ENCODE data around the gene TBX18. TPM values are rescaled to one million over a fixed set of nuclear protein-coding genes. Genes with fewer than 3 reads are reported as not detected.

The TBX18 gene
- total and polyA plus RNA-seq, 9 of the 15 experiments (the other 6 are each of a cell fraction or from before 2014, with no cell fraction given) = 4.0 to 36.1 (median 20.7) TPM

DNA sequence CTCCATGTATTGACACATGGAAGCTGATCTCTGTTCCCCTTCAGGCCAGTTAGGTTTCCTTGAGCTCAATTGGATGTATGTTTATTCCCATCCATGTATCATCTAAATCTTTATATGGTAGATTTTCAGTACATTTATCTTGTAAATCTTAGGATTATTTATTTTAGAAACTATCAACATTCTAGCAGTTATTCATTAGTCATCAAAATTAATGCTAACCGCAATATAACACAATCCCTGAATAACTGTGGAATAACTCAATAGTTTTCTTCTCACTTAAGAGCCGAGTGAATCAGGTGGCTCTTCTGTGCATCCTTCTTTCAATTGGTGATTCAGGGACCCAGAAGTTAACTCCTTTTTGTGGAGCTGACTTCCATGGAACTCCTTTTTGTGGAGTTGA, 15.5 kb upstream of the TBX18 start:
- ChIA-PET POLR2A (no interaction called here), CTCF (ENCODE audit: low intra/inter-chr PET ratio) (no interaction called here)
- Histone ChIP-seq H3K9me3 (replicated peaks; ENCODE audit: control insufficient read depth, insufficient read depth, low read depth, low read length) (no peaks in the 10 kb centered on the region), H3K4me3 (no peak overlapping the region), H3K36me3 (ENCODE audit: control insufficient read depth, insufficient read depth, low read length) (no peaks in the 10 kb centered on the region), H2AFZ (ENCODE audit: low read depth, low read length) (no peak overlapping the region), H3K27ac (ENCODE audit: extremely low read depth, low read depth, low read length) (no peak overlapping the region), H3K27me3 (ENCODE audit: control insufficient read depth in 2 of 2, insufficient read depth in 2 of 2, low read length in 2 of 2) (peaks cover 0 to 9% of the 10 kb centered on the region in 2 experiments; a peak in 2 of 5 replicates), H3K9me1 (ENCODE audit: control insufficient read depth, insufficient read depth, low read length) (no peaks in the 10 kb centered on the region), H3K4me1 (replicated peaks in 1 of 2; ENCODE audit: control insufficient read depth in 2 of 2, insufficient read depth in 2 of 2, low read length in 2 of 2) (peaks cover 0 to under 1% of the 10 kb centered on the region in 2 experiments; a peak in 2 of 5 replicates), H3K79me2 (ENCODE audit: control insufficient read depth, insufficient read depth, low read length) (no peaks in the 10 kb centered on the region), H4K20me1 (replicated peaks; ENCODE audit: control insufficient read depth, insufficient read depth, low read length) (no peaks in the 10 kb centered on the region), H3K4me2 (ENCODE audit: insufficient read depth, low read length) (no peak overlapping the region), H3K9ac (ENCODE audit: insufficient read depth in 1 of 2, low read depth in 2 of 2, low read length in 2 of 2) (no peak overlapping the region)
- DNase-seq (ENCODE audit: extremely low read depth in 1 of 4, low spot score in 3 of 4) (no peak), ATAC-seq (no peak), FAIRE-seq (no peak)
- TF ChIP-seq MCM2 (IDR thresholded peaks at IDR 0.05; ENCODE audit: low read depth) (no peak), EWSR1 (IDR thresholded peaks at IDR 0.05; ENCODE audit: borderline replicate concordance, low read depth, partially characterized antibody) (no peak), PTTG1 (tag; IDR thresholded peaks at IDR 0.05; ENCODE audit: low read depth) (no peak), TSC22D4 (tag; IDR thresholded peaks at IDR 0.05) (no peak), ZNF12 (CRISPR knock-in tag; IDR thresholded peaks at IDR 0.05) (no peak), C11orf30 (IDR thresholded peaks at IDR 0.05; ENCODE audit: low read depth) (peak; percentile 25; the same call in 1 of the 2 replicates), ZNF589 (CRISPR knock-in tag; IDR thresholded peaks at IDR 0.05; ENCODE audit: low read depth) (no peak), NUFIP1 (IDR thresholded peaks at IDR 0.05; ENCODE audit: partially characterized antibody) (no peak), SRSF1 (IDR thresholded peaks at IDR 0.05; ENCODE audit: low read depth, low read length) (no peak), ZNF316 (IDR thresholded peaks at IDR 0.05) (peak; percentile 55), CHCHD3 (CRISPR knock-in tag; IDR thresholded peaks at IDR 0.05) (no peak), PHB (CRISPR knock-in tag; IDR thresholded peaks at IDR 0.05) (no peak), TAF1 (IDR thresholded peaks at IDR 0.05; ENCODE audit: control insufficient read depth, extremely low read depth, insufficient read depth, low read length, severe bottlenecking) (no peak), PHF8 (IDR thresholded peaks at IDR 0.05; ENCODE audit: borderline replicate concordance, low read length) (no peak), BCL6 (CRISPR knock-in tag; IDR thresholded peaks at IDR 0.05) (no peak), PREB (CRISPR knock-in tag; IDR thresholded peaks at IDR 0.05) (no peak), ZNF785 (CRISPR knock-in tag; IDR thresholded peaks at IDR 0.05) (no peak), MAFG (tag; conservative IDR thresholded peaks at IDR 0.05) (peak; percentile 40), ID3 (CRISPR knock-in tag; IDR thresholded peaks at IDR 0.05) (no peak), ID3 (tag; IDR thresholded peaks at IDR 0.05) (no peak), OTX1 (CRISPR knock-in tag; IDR thresholded peaks at IDR 0.05) (no peak), ZNF695 (CRISPR knock-in tag; IDR thresholded peaks at IDR 0.05) (no peak), RBM14 (IDR thresholded peaks at IDR 0.05; ENCODE audit: borderline replicate concordance, insufficient read depth, low read depth, low read length) (no peak)
- BruUV-seq (replicated peaks) = no TSS peak
- 4% methylated on average over 2 of the region's 2 CpGs for WGBS (ENCODE audit: insufficient coverage, low coverage, missing lambda C conversion rate)
- intact Hi-C loops (cut with micrococcal nuclease) (loop anchor here (5.0 to 10.0 kb wide), 2 partner anchors 185 to 353 kb away; no protein-coding TSS in a partner anchor), in situ Hi-C loops (cut with MboI) (no loop called here)
